MCF 10A (cell line): ENCODE measurements around the gene RANBP9. TPM values are rescaled to one million over a fixed set of nuclear protein-coding genes. Genes with fewer than 3 reads are reported as not detected.
A peak's percentile ranks its signal among the peaks of the same experiment; 100 is the strongest.

Experiments
- BruUV-seq: library from RNA; stranded (reverse); fragments of 400-500 nt; replicated peaks from 2 replicates; lab custom pipeline; 2021; lab: Mats Ljungman, UMichigan
- CTCF ChIA-PET: fragments of 300-600 bp; sonication (Branson Sonifier 250); formaldehyde crosslinking; extraction: SDS; loops from one replicate; lab custom pipeline; 2021; ENCODE audit warnings: antibody characterized with exemption, inconsistent platforms; lab: Yijun Ruan, JAX
- POLR2A ChIA-PET: fragments of 300-600, 350-650 bp; sonication (Branson Sonifier 250); formaldehyde crosslinking; extraction: SDS; loops from one replicate; lab custom pipeline; 2020; ENCODE audit warnings: antibody characterized with exemption, inconsistent platforms; lab: Yijun Ruan, JAX
- DNase-seq: peaks from one replicate; pipeline ENCODE4 v3.0.0-alpha.2; 2018; ENCODE audit not compliant: unreplicated experiment
- H3K27ac Mint-ChIP-seq: one replicate; pipeline ENCODE4 v1.8.0; 2022; ENCODE audit warnings: mild to moderate bottlenecking, low read depth, mixed read lengths; ENCODE audit not compliant: unreplicated experiment
- H3K27me3 Mint-ChIP-seq: one replicate; pipeline ENCODE4 v1.8.0; 2022; ENCODE audit warnings: mixed read lengths; ENCODE audit not compliant: insufficient read depth, unreplicated experiment
- H3K36me3 Mint-ChIP-seq: one replicate; pipeline ENCODE4 v1.8.0; 2022; ENCODE audit warnings: mild to moderate bottlenecking, moderate library complexity, mixed read lengths; ENCODE audit not compliant: insufficient read depth, unreplicated experiment
- H3K4me1 Mint-ChIP-seq: one replicate; pipeline ENCODE4 v1.8.0; 2022; ENCODE audit warnings: mixed read lengths; ENCODE audit not compliant: insufficient read depth, unreplicated experiment
- H3K4me3 Mint-ChIP-seq: one replicate; pipeline ENCODE4 v1.8.0; 2022; ENCODE audit warnings: mild to moderate bottlenecking, moderate library complexity, mixed read lengths; ENCODE audit not compliant: unreplicated experiment
- H3K9me3 Mint-ChIP-seq: one replicate; pipeline ENCODE4 v1.8.0; 2022; ENCODE audit warnings: mixed read lengths; ENCODE audit not compliant: unreplicated experiment
- intact Hi-C: fragments of 100-400 bp; cut with micrococcal nuclease; formaldehyde crosslinking; loops from 2 replicates; pipeline ENCODE4 v1.14.1; 2022
- total RNA-seq: library from RNA; stranded (reverse); gene quantifications from 2 replicates; pipeline ENCODE4 v1.2.3, GENCODE V29; 2022
- TF ChIP-seq, protein P1 (sequence below): fragments of 200-600 bp; IDR thresholded peaks from one replicate; pipeline ENCODE4 v1.8.0; 2022; ENCODE audit warnings: antibody characterized with exemption, mild to moderate bottlenecking; ENCODE audit not compliant: unreplicated experiment

The RANBP9 gene
- total RNA-seq, 1 experiment from 2014 or later = 48.0 TPM

DNA sequence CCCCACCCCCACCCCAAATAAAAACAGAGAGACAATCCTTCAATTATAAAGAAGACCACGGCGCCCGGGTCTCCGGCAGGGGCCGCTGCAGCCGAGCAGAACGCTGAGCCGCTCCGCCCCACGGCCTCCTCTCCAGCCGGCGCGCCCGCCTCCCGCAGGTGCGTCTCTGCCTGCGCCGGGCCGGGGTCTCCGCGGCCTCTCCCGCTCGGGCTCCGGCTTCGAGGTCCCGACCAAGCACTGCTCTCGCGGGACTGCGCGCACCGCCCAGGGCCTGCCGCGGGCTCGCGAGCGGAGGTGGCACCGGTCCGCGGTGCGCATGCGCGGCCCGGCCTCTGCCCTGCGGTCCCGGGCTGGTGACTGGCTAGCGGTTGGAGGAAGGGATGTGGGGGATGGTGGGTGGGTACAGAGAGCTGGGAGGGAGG is 137.5 kb downstream of the RANBP9 start:
- peaks cover 5% of the 10 kb centered on the region for H3K4me1 Mint-ChIP-seq
- H3K4me3 Mint-ChIP-seq = peak overlapping the region; percentile 94
- TF ChIP-seq, protein P1, sequence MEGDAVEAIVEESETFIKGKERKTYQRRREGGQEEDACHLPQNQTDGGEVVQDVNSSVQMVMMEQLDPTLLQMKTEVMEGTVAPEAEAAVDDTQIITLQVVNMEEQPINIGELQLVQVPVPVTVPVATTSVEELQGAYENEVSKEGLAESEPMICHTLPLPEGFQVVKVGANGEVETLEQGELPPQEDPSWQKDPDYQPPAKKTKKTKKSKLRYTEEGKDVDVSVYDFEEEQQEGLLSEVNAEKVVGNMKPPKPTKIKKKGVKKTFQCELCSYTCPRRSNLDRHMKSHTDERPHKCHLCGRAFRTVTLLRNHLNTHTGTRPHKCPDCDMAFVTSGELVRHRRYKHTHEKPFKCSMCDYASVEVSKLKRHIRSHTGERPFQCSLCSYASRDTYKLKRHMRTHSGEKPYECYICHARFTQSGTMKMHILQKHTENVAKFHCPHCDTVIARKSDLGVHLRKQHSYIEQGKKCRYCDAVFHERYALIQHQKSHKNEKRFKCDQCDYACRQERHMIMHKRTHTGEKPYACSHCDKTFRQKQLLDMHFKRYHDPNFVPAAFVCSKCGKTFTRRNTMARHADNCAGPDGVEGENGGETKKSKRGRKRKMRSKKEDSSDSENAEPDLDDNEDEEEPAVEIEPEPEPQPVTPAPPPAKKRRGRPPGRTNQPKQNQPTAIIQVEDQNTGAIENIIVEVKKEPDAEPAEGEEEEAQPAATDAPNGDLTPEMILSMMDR = peak; percentile 40
- DNase-seq = peak; percentile 94
- H3K27me3 Mint-ChIP-seq = no peaks in the 10 kb centered on the region
- no peaks in the 10 kb centered on the region for H3K9me3 Mint-ChIP-seq
- H3K36me3 Mint-ChIP-seq = peaks cover 8% of the 10 kb centered on the region
- no TSS peak for BruUV-seq
- intact Hi-C loops = loop anchor here (1.0 to 2.0 kb wide), 2 partner anchors 41 to 87 kb away; partner anchors contain the start of genes GFOD1 and NOL7
- peak overlapping the region; percentile 84 for H3K27ac Mint-ChIP-seq
- POLR2A ChIA-PET = interaction anchor here (0.6 to 3.7 kb wide), 31 partner anchors 10 to 1185 kb away, joined by 3 to 85 read pairs (median 5); partner anchors contain the start of genes GFOD1, NOL7, RANBP9 and TBC1D7
- CTCF ChIA-PET = interaction anchor here (0.6 to 3.2 kb wide), 26 partner anchors 8 to 385 kb away, joined by 3 to 23 read pairs (median 5); partner anchors contain the start of genes GFOD1 and NOL7

DNA sequence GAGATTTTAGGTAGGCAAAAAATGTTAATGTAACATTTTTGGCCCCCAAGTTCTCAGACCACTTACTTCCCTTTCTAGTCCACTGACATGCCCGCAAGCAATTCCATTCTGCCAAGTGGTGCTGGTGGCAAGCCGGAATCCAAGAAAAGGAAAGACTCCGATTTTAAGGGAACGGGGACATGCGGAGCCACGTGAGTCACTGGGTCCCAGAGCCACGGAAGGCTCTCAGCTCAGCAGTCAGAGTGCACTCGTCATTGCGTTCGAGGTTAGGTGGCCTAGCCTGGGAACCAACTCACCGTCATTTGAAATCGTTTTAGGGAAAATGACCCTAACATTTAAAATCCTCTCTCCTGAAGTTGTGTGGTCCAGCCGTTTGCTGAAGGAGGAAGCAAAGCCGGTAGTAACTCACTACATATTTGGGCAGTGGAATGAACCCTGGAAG is 137.9 kb downstream of the RANBP9 start:
- Mint-ChIP-seq H3K4me3 (peak overlapping the region; percentile 94), H3K27me3 (no peaks in the 10 kb centered on the region), H3K36me3 (peaks cover 8% of the 10 kb centered on the region), H3K9me3 (no peaks in the 10 kb centered on the region), H3K27ac (peak overlapping the region; percentile 84), H3K4me1 (peaks cover 5% of the 10 kb centered on the region)
- DNase-seq = peak; percentile 45
- TF ChIP-seq, protein P1 = no peak
- POLR2A ChIA-PET = interaction anchor here (0.6 to 3.7 kb wide), 10 partner anchors 12 to 1185 kb away, joined by 3 to 85 read pairs (median 12); partner anchors contain the start of genes GFOD1, NOL7, RANBP9 and TBC1D7
- CTCF ChIA-PET = interaction anchor here (0.6 to 3.2 kb wide), 7 partner anchors 10 to 1714 kb away, joined by 3 to 23 read pairs (median 4); partner anchors contain the start of gene NOL7
- TSS peak; percentile 67 for BruUV-seq
- intact Hi-C loops = loop anchor here (1.0 to 2.0 kb wide), 2 partner anchors 42 to 87 kb away; partner anchors contain the start of genes GFOD1 and NOL7

DNA sequence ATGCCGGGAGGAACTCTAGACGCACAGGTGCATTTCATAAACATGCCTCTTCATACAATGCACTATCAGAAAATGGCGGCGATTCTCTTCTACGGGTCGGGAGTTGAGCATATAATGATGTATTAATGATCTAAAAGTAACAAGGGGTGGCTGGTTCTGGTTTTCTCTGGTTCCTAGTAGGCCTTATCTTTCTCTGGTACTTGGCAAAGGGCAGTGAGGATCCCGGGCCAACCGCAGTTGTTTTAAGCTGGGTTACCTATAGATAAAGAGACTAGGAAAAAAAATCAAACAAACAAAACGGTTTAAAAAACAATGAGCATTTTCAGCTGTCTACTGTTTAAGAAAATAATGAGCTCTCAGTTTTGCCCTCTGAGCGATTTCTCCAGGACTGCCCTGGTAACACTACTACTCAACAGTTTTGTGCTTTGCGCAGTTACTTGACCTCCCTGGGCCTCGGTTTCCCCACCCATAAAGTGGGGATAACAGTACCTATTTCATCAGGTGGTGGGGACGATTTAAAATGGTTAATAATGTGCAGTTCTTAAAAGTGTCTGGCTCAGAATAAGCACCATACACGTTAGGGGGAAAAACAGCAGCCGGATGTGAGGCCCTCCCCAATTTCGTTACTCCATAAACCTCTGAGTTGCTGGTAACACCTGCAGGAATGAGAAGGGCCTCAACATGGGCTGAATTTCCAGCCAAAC is 138.5 kb downstream of the RANBP9 start:
- Mint-ChIP-seq H3K27ac (peak overlapping the region; percentile 84), H3K4me1 (peaks cover 5% of the 10 kb centered on the region), H3K4me3 (peak overlapping the region; percentile 94), H3K27me3 (no peaks in the 10 kb centered on the region), H3K9me3 (no peaks in the 10 kb centered on the region), H3K36me3 (peaks cover 8% of the 10 kb centered on the region)
- TF ChIP-seq, protein P1 = no peak
- ChIA-PET POLR2A (interaction anchor here (0.7 to 3.7 kb wide), 7 partner anchors 11 to 244 kb away, joined by 3 to 85 read pairs (median 5); partner anchors contain the start of genes GFOD1, NOL7 and TBC1D7), CTCF (interaction anchor here (0.6 to 3.2 kb wide), 7 partner anchors 10 to 1715 kb away, joined by 3 to 14 read pairs (median 4); no protein-coding TSS in a partner anchor)
- BruUV-seq = no TSS peak
- no peak for DNase-seq
- intact Hi-C loops = no loop called here

DNA sequence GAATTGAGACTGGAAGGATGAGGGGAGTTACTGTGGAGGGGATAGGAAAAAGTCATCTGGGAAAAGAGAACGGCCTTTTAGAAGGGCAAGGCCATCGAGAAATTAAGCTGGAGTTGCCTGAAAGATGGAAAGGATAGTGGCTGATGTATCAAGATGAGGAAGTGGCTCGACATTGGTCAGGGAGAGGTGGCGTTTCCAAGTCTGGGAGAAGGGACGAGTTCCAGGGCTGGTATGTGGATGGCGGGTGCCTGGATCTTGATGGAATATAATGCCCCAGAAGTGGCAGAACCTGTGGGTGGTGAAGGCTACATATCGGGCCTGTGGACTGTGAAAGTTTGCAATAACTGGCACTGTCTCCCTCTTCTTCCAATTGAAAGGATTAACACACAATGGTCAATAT is 139.4 kb downstream of the RANBP9 start:
- peak overlapping the region; percentile 69 for H3K27ac Mint-ChIP-seq
- H3K36me3 Mint-ChIP-seq = peaks cover 8% of the 10 kb centered on the region
- intact Hi-C loops = no loop called here
- H3K9me3 Mint-ChIP-seq = no peaks in the 10 kb centered on the region
- ChIA-PET CTCF (interaction anchor here (0.8 to 1.3 kb wide), 3 partner anchors 10 to 237 kb away, joined by 3 to 4 read pairs (median 3); no protein-coding TSS in a partner anchor), POLR2A (interaction anchor here (0.9 kb wide), 1 partner anchor 234 kb away, joined by 3 read pairs; no protein-coding TSS in a partner anchor)
- H3K4me1 Mint-ChIP-seq = peaks cover 5% of the 10 kb centered on the region
- DNase-seq = no peak
- no TSS peak for BruUV-seq
- no peaks in the 10 kb centered on the region for H3K27me3 Mint-ChIP-seq
- peak overlapping the region; percentile 94 for H3K4me3 Mint-ChIP-seq
- TF ChIP-seq, protein P1 = no peak
